ENCODE data around the gene GATB.

DNA sequence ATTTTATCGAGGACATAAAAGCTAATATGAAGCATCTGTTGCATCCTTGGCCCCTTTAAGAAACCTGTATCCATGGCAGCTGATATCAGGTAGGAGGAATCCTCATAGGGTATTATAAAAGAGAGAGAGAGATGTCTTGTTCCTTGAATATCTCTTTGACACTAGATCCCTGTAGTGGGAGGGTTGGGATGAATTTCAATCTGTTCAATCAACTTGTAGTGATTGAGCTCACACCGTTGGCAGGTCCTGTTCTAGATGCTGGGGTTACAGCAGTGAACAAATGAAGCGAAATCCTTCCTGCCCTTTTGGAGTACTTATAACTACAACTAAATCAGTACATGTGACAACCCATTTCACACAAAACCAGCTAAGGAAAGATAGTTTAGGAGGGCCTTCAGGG is 35.3 kb upstream of the GATB start:
- no peak for TF ChIP-seq CTCF (conservative IDR thresholded peaks at IDR 0.05; ENCODE audit: low read depth, low read length)
- no peak for TF ChIP-seq POLR2A (IDR thresholded peaks at IDR 0.05; ENCODE audit: low read depth, low read length)

Data from IMR-90 (cell line).